Measurements from ENCODE around the gene CAMK2D. TPM values are rescaled to one million over a fixed set of nuclear protein-coding genes. Genes with fewer than 3 reads are reported as not detected.

CAMK2D gene
- total RNA-seq, 2 experiments from 2014 or later = 104 to 120 TPM

- DNase-seq (ENCODE audit: low spot score) = no peak
- Histone ChIP-seq H3K4me3 (ENCODE audit: low read depth, low read length, poor library complexity, severe bottlenecking) (no peak overlapping the region), H3K4me2 (ENCODE audit: low read length) (no peak overlapping the region), H3K4me1 (ENCODE audit: insufficient read depth, low read length, poor library complexity, severe bottlenecking) (no peaks in the 10 kb centered on the region), H2AFZ (ENCODE audit: low read length) (no peak overlapping the region), H3K27ac (ENCODE audit: low read depth, low read length, poor library complexity, severe bottlenecking) (no peak overlapping the region), H3K79me2 (ENCODE audit: insufficient read depth, low read depth, low read length) (no peaks in the 10 kb centered on the region), H3K9me2 (ENCODE audit: insufficient read depth, low read length) (no peaks in the 10 kb centered on the region), H3K36me3 (ENCODE audit: insufficient read depth, low read length) (peaks cover 51% of the 10 kb centered on the region), H4K20me1 (ENCODE audit: insufficient read depth, low read length) (no peaks in the 10 kb centered on the region), H3K9me3 (ENCODE audit: low read length) (peaks cover 13% of the 10 kb centered on the region; the same call in 1 of the 2 replicates)
- ChIA-PET CTCF (ENCODE audit: unreplicated experiment) (no interaction called here), POLR2A (interaction anchor here (0.5 kb wide), 1 partner anchor 481 kb away, joined by 4 read pairs; no protein-coding TSS in a partner anchor)
- intact Hi-C loops (cut with micrococcal nuclease; ENCODE audit: unreplicated experiment) = no loop called here
- TF ChIP-seq CTCF (conservative IDR thresholded peaks at IDR 0.05; ENCODE audit: low read length) (no peak), EZH2phosphoT487 (IDR thresholded peaks at IDR 0.05; ENCODE audit: borderline replicate concordance, low read depth, low read length) (no peak)
- BruUV-seq (replicated peaks) = no TSS peak
Observed at GRCh38 chr4:113476800-113477199, 284.7 kb downstream of the CAMK2D start.

GRCh38 chr4:113474017-113474416 lies 287.5 kb downstream of the CAMK2D start:
- Histone ChIP-seq H3K9me2 (ENCODE audit: insufficient read depth, low read length) (no peaks in the 10 kb centered on the region), H3K79me2 (ENCODE audit: insufficient read depth, low read depth, low read length) (no peaks in the 10 kb centered on the region), H3K9me3 (ENCODE audit: low read length) (peaks cover 13% of the 10 kb centered on the region; the same call in 1 of the 2 replicates), H2AFZ (ENCODE audit: low read length) (no peak overlapping the region), H4K20me1 (ENCODE audit: insufficient read depth, low read length) (no peaks in the 10 kb centered on the region), H3K4me2 (ENCODE audit: low read length) (no peak overlapping the region), H3K4me1 (ENCODE audit: insufficient read depth, low read length, poor library complexity, severe bottlenecking) (no peaks in the 10 kb centered on the region), H3K4me3 (ENCODE audit: low read depth, low read length, poor library complexity, severe bottlenecking) (no peak overlapping the region), H3K36me3 (ENCODE audit: insufficient read depth, low read length) (peaks cover 58% of the 10 kb centered on the region), H3K27ac (ENCODE audit: low read depth, low read length, poor library complexity, severe bottlenecking) (no peak overlapping the region)
- ChIA-PET POLR2A (interaction anchor here (1.2 kb wide), 2 partner anchors 11 to 14 kb away, joined by 4 to 7 read pairs; no protein-coding TSS in a partner anchor), CTCF (ENCODE audit: unreplicated experiment) (no interaction called here)
- BruUV-seq (replicated peaks) = no TSS peak
- DNase-seq (ENCODE audit: low spot score) = no peak
- no peak for TF ChIP-seq EZH2phosphoT487 (IDR thresholded peaks at IDR 0.05; ENCODE audit: borderline replicate concordance, low read depth, low read length)
- TF ChIP-seq CTCF (conservative IDR thresholded peaks at IDR 0.05; ENCODE audit: low read length) = no peak
- intact Hi-C loops (cut with micrococcal nuclease; ENCODE audit: unreplicated experiment) = no loop called here

GRCh38 chr4:113472864-113473263 lies 288.7 kb downstream of the CAMK2D start:
- ChIA-PET POLR2A (interaction anchor here (1.1 kb wide), 1 partner anchor 16 kb away, joined by 4 read pairs; no protein-coding TSS in a partner anchor), CTCF (ENCODE audit: unreplicated experiment) (no interaction called here)
- no peak overlapping the region for H3K27ac ChIP-seq (ENCODE audit: low read depth, low read length, poor library complexity, severe bottlenecking)
- H3K79me2 ChIP-seq (ENCODE audit: insufficient read depth, low read depth, low read length) = no peaks in the 10 kb centered on the region
- peaks cover 7% of the 10 kb centered on the region; the same call in 1 of the 2 replicates for H3K9me3 ChIP-seq (ENCODE audit: low read length)
- DNase-seq (ENCODE audit: low spot score) = no peak
- intact Hi-C loops (cut with micrococcal nuclease; ENCODE audit: unreplicated experiment) = no loop called here
- H3K36me3 ChIP-seq (ENCODE audit: insufficient read depth, low read length) = peaks cover 47% of the 10 kb centered on the region
- no TSS peak for BruUV-seq (replicated peaks)
- no peaks in the 10 kb centered on the region for H4K20me1 ChIP-seq (ENCODE audit: insufficient read depth, low read length)
- no peaks in the 10 kb centered on the region for H3K9me2 ChIP-seq (ENCODE audit: insufficient read depth, low read length)
- H2AFZ ChIP-seq (ENCODE audit: low read length) = no peak overlapping the region
- no peak for TF ChIP-seq CTCF (conservative IDR thresholded peaks at IDR 0.05; ENCODE audit: low read length)
- no peak for TF ChIP-seq EZH2phosphoT487 (IDR thresholded peaks at IDR 0.05; ENCODE audit: borderline replicate concordance, low read depth, low read length)
- no peaks in the 10 kb centered on the region for H3K4me1 ChIP-seq (ENCODE audit: insufficient read depth, low read length, poor library complexity, severe bottlenecking)
- H3K4me2 ChIP-seq (ENCODE audit: low read length) = no peak overlapping the region
- H3K4me3 ChIP-seq (ENCODE audit: low read depth, low read length, poor library complexity, severe bottlenecking) = no peak overlapping the region

Data from OCI-LY7 (cell line).